ENCODE measurements around the gene KIF2C. TPM values are rescaled to one million over a fixed set of nuclear protein-coding genes. Genes with fewer than 3 reads are reported as not detected.

Gene KIF2C
- polyA plus RNA-seq, 1 of the 3 experiments (the other 2 are of a cell fraction) = 20.7 TPM

DNA sequence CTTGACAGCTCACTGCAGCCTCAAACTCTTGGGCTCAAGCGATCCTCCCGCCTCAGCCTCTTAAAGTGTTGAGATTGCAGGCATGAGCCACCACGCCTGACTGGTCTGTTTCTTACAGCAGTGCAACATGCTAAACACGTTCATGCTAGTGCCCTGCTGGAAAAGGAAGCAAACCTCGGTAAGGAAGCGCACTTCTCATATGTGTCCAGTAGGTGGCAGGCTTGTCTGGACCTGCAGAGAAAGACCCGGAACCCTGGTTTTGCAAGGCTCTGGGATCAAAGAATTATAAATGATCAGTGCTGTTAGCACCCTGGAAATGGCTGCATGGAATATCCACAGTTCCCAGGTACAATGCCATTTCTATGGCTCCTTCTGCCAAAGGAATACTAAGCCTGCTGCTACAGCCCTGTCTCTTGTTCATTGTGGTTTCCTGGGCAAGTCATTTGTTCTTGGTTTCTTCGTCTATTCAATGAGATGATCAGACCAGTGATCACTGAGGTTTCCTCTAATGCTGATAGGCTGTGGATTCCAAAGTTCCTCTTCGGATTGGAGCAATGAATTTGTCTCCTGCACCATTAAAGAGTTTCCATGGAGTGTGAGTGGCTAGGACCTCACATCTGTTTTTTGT, 24.6 kb upstream of the KIF2C start:
- Histone ChIP-seq H2AFZ (ENCODE audit: low read depth) (peak overlapping the region; percentile 66; the same call in 1 of the 2 replicates), H3K9ac (no peak overlapping the region), H3K27ac (ENCODE audit: low read depth in 2 of 2, low read length in 1 of 2) (no peak overlapping the region), H3K27me3 (ENCODE audit: insufficient read depth) (no peaks in the 10 kb centered on the region), H3K36me3 (replicated peaks in 1 of 2; ENCODE audit: control insufficient read depth in 1 of 2, insufficient read depth in 2 of 2, low read length in 1 of 2) (no peaks in the 10 kb centered on the region), H4K20me1 (ENCODE audit: insufficient read depth) (no peaks in the 10 kb centered on the region), H3K79me2 (ENCODE audit: insufficient read depth) (no peaks in the 10 kb centered on the region), H3F3A (replicated peaks; ENCODE audit: insufficient read depth) (peaks cover 4% of the 10 kb centered on the region), H3K4me3 (ENCODE audit: low read depth in 2 of 2, low read length in 1 of 2) (peak overlapping the region in 1 of 2 experiments; percentile 24; a peak in 1 of 4 replicates), H3K9me2 (no peaks in the 10 kb centered on the region), H3K4me2 (no peak overlapping the region), H3K4me1 (ENCODE audit: control insufficient read depth in 1 of 2, insufficient read depth in 2 of 2, low read depth in 1 of 2, low read length in 1 of 2) (no peaks in the 10 kb centered on the region), H3K9me3 (no peaks in the 10 kb centered on the region)
- ChIA-PET POLR2A (no interaction called here), CTCF (interaction anchor here (0.5 to 7.8 kb wide), 13 partner anchors 9 to 77 kb away, joined by 3 to 52 read pairs (median 3); partner anchors contain the start of genes RNU5D-1 and TMEM53)
- 12% methylated on average over 9 of the region's 9 CpGs for WGBS (ENCODE audit: low lambda C conversion rate)
- TF ChIP-seq RAD21 (IDR thresholded peaks at IDR 0.05; ENCODE audit: low read length) = peak; percentile 69
- TF ChIP-seq, protein P1, sequence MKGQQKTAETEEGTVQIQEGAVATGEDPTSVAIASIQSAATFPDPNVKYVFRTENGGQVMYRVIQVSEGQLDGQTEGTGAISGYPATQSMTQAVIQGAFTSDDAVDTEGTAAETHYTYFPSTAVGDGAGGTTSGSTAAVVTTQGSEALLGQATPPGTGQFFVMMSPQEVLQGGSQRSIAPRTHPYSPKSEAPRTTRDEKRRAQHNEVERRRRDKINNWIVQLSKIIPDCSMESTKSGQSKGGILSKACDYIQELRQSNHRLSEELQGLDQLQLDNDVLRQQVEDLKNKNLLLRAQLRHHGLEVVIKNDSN (IDR thresholded peaks at IDR 0.05; ENCODE audit: borderline replicate concordance, low read depth) = no peak
- peak; percentile 36; the same call in 1 of the 2 replicates for TF ChIP-seq SMC3 (IDR thresholded peaks at IDR 0.05; ENCODE audit: low read depth, low read length)
- TF ChIP-seq, protein P2, sequence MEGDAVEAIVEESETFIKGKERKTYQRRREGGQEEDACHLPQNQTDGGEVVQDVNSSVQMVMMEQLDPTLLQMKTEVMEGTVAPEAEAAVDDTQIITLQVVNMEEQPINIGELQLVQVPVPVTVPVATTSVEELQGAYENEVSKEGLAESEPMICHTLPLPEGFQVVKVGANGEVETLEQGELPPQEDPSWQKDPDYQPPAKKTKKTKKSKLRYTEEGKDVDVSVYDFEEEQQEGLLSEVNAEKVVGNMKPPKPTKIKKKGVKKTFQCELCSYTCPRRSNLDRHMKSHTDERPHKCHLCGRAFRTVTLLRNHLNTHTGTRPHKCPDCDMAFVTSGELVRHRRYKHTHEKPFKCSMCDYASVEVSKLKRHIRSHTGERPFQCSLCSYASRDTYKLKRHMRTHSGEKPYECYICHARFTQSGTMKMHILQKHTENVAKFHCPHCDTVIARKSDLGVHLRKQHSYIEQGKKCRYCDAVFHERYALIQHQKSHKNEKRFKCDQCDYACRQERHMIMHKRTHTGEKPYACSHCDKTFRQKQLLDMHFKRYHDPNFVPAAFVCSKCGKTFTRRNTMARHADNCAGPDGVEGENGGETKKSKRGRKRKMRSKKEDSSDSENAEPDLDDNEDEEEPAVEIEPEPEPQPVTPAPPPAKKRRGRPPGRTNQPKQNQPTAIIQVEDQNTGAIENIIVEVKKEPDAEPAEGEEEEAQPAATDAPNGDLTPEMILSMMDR (IDR thresholded peaks at IDR 0.05) = peak; percentile 93
- TF ChIP-seq TCF12 (IDR thresholded peaks at IDR 0.05) = no peak
- TF ChIP-seq MXI1 (IDR thresholded peaks at IDR 0.05; ENCODE audit: low read depth, low read length) = peak; percentile 51; the same call in 1 of the 2 replicates
- TF ChIP-seq EP300 (IDR thresholded peaks at IDR 0.05; ENCODE audit: borderline replicate concordance in 1 of 2, low read depth in 1 of 2, low read length in 1 of 2) = no peak
- peak; percentile 83 for DNase-seq

DNA sequence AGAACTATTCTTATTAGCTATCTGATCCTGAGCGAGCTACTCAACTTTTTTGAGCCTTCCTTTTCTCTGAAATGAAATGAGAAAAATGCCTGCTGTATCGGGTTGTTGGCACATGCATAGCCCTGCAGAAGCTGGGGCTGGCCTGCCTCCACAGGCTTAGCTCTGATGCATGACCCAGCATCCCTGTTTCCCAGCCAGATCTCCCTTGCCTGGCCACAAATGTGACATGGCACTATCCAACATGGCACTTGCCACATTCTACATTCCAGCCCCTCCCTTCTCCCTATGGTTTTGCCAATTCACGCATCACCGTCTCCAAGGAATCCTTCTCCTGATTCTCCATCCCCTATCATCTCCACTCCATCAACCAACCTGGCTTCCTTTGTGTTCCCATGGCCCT, 22.5 kb upstream of the KIF2C start:
- WGBS (ENCODE audit: low lambda C conversion rate) = 81% methylated on average over 4 of the region's 4 CpGs
- Histone ChIP-seq H3K79me2 (ENCODE audit: insufficient read depth) (no peaks in the 10 kb centered on the region), H2AFZ (ENCODE audit: low read depth) (no peak overlapping the region), H3K4me1 (ENCODE audit: control insufficient read depth in 1 of 2, insufficient read depth in 2 of 2, low read depth in 1 of 2, low read length in 1 of 2) (no peaks in the 10 kb centered on the region), H3F3A (replicated peaks; ENCODE audit: insufficient read depth) (peaks cover 17% of the 10 kb centered on the region), H3K9me3 (no peaks in the 10 kb centered on the region), H3K36me3 (replicated peaks in 1 of 2; ENCODE audit: control insufficient read depth in 1 of 2, insufficient read depth in 2 of 2, low read length in 1 of 2) (no peaks in the 10 kb centered on the region), H3K4me2 (no peak overlapping the region), H4K20me1 (ENCODE audit: insufficient read depth) (no peaks in the 10 kb centered on the region), H3K4me3 (ENCODE audit: low read depth in 2 of 2, low read length in 1 of 2) (no peak overlapping the region), H3K27me3 (ENCODE audit: insufficient read depth) (no peaks in the 10 kb centered on the region), H3K27ac (ENCODE audit: low read depth in 2 of 2, low read length in 1 of 2) (no peak overlapping the region), H3K9ac (no peak overlapping the region), H3K9me2 (no peaks in the 10 kb centered on the region)
- ChIA-PET POLR2A (no interaction called here), CTCF (interaction anchor here (1.8 to 7.8 kb wide), 3 partner anchors 9 to 20 kb away, joined by 5 to 52 read pairs (median 9); partner anchors contain the start of gene RNU5D-1)
- DNase-seq = no peak
- no peak for TF ChIP-seq RCOR1 (IDR thresholded peaks at IDR 0.05; ENCODE audit: low read length)
- TF ChIP-seq GATA2 (CRISPR knock-in tag; IDR thresholded peaks at IDR 0.05) = no peak
- TF ChIP-seq CHD2 (IDR thresholded peaks at IDR 0.05; ENCODE audit: low read length, partially characterized antibody) = no peak
- TF ChIP-seq SMC3 (IDR thresholded peaks at IDR 0.05; ENCODE audit: low read depth, low read length) = no peak
- no peak for TF ChIP-seq FOXM1 (IDR thresholded peaks at IDR 0.05; ENCODE audit: low read depth)
- TF ChIP-seq FOSL2 (IDR thresholded peaks at IDR 0.05; ENCODE audit: borderline replicate concordance, low read depth) = no peak
- no peak for TF ChIP-seq MXI1 (IDR thresholded peaks at IDR 0.05; ENCODE audit: low read depth, low read length)
- TF ChIP-seq SIN3A (IDR thresholded peaks at IDR 0.05; ENCODE audit: borderline replicate concordance, low read depth, low read length) = no peak
- no peak for TF ChIP-seq GABPA (IDR thresholded peaks at IDR 0.05; ENCODE audit: low read depth)
- no peak for TF ChIP-seq YY1 (IDR thresholded peaks at IDR 0.05; ENCODE audit: low read depth)
- no peak for TF ChIP-seq RXRA (IDR thresholded peaks at IDR 0.05; ENCODE audit: borderline replicate concordance, low read depth)
